ENCODE measurements around the gene ANGPTL1.

ANGPTL1 gene

GRCh38 chr1:178847396-178847849 lies 23.5 kb downstream of the ANGPTL1 start:
- Mint-ChIP-seq H3K9me3 (no peaks in the 10 kb centered on the region), H3K27ac (no peak overlapping the region), H3K27me3 (ENCODE audit: low read depth) (no peaks in the 10 kb centered on the region), H3K4me3 (no peak overlapping the region), H3K36me3 (ENCODE audit: low read depth) (no peaks in the 10 kb centered on the region), H3K4me1 (ENCODE audit: low read depth) (no peaks in the 10 kb centered on the region)
- DNase-seq (ENCODE audit: low spot score), result no peak

- DNase-seq (ENCODE audit: low spot score), result no peak
- Mint-ChIP-seq H3K9me3 (no peaks in the 10 kb centered on the region), H3K27me3 (ENCODE audit: low read depth) (no peaks in the 10 kb centered on the region), H3K4me1 (ENCODE audit: low read depth) (no peaks in the 10 kb centered on the region), H3K4me3 (no peak overlapping the region), H3K27ac (no peak overlapping the region), H3K36me3 (ENCODE audit: low read depth) (no peaks in the 10 kb centered on the region)
These were observed 24.6 kb downstream of the ANGPTL1 start for GRCh38 chr1:178846306-178846705.

- Mint-ChIP-seq H3K4me1 (ENCODE audit: low read depth) (no peaks in the 10 kb centered on the region), H3K36me3 (ENCODE audit: low read depth) (no peaks in the 10 kb centered on the region), H3K27me3 (ENCODE audit: low read depth) (no peaks in the 10 kb centered on the region), H3K27ac (no peak overlapping the region), H3K9me3 (no peaks in the 10 kb centered on the region), H3K4me3 (no peak overlapping the region)
- DNase-seq (ENCODE audit: low spot score), result no peak
These were observed 26.4 kb downstream of the ANGPTL1 start for GRCh38 chr1:178844436-178844835.

GRCh38 chr1:178825167-178825566 lies 45.7 kb downstream of the ANGPTL1 start:
- Mint-ChIP-seq H3K27ac (no peak overlapping the region), H3K36me3 (ENCODE audit: low read depth) (no peaks in the 10 kb centered on the region), H3K9me3 (no peaks in the 10 kb centered on the region), H3K4me3 (no peak overlapping the region), H3K4me1 (ENCODE audit: low read depth) (no peaks in the 10 kb centered on the region), H3K27me3 (ENCODE audit: low read depth) (no peaks in the 10 kb centered on the region)
- DNase-seq (ENCODE audit: low spot score), result no peak

DNA sequence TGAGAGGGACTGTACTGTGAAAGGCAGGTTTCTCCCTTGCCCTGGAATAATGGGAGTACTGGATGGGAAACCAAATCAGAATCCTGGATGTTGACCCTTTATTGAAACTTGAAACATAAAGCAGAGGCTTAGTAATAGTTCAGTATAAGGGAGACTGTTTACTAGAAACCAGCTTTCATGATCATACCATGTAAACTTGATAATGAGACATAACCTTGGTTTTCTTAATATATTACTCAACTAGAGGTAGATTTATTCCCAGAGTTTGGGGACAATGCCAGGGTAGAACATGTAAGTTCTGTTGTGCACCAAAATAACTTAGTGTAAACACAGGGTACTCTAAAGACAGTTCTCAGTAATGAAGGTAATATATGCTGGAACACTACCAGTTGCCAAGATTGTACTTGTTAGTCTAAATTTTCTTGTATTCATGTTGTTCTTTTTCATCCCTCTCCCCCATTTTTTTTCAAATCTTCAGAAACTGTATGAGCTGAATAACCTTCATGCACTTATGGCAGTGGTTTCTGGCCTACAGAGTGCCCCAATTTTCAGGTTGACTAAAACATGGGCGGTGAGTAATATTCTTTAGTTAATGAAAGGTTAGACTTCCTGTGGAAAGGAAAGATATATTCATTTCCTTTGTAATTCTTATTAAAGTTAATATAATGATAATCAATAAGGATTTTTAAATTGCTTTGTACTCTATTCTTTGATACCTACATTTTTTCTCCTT lies 49.6 kb downstream of the ANGPTL1 start:
- no peaks in the 10 kb centered on the region for H3K27me3 Mint-ChIP-seq (ENCODE audit: low read depth)
- no peak overlapping the region for H3K27ac Mint-ChIP-seq
- no peaks in the 10 kb centered on the region for H3K36me3 Mint-ChIP-seq (ENCODE audit: low read depth)

GRCh38 chr1:178819123-178819522 lies 51.8 kb downstream of the ANGPTL1 start:
- no peak for DNase-seq (ENCODE audit: low spot score)
- Mint-ChIP-seq H3K27ac (no peak overlapping the region), H3K9me3 (no peaks in the 10 kb centered on the region), H3K27me3 (ENCODE audit: low read depth) (no peaks in the 10 kb centered on the region), H3K4me1 (ENCODE audit: low read depth) (no peaks in the 10 kb centered on the region), H3K36me3 (ENCODE audit: low read depth) (no peaks in the 10 kb centered on the region), H3K4me3 (no peak overlapping the region)

More for the DNA sequence above, 49.6 kb downstream of the ANGPTL1 start:
- no peaks in the 10 kb centered on the region for H3K9me3 Mint-ChIP-seq
- no peak overlapping the region for H3K4me3 Mint-ChIP-seq
- H3K4me1 Mint-ChIP-seq (ENCODE audit: low read depth), result no peaks in the 10 kb centered on the region
- no peak for DNase-seq (ENCODE audit: low spot score)

- Mint-ChIP-seq H3K27ac (no peak overlapping the region), H3K36me3 (ENCODE audit: low read depth) (no peaks in the 10 kb centered on the region), H3K9me3 (no peaks in the 10 kb centered on the region), H3K27me3 (ENCODE audit: low read depth) (no peaks in the 10 kb centered on the region), H3K4me1 (ENCODE audit: low read depth) (no peaks in the 10 kb centered on the region), H3K4me3 (no peak overlapping the region)
- no peak for DNase-seq (ENCODE audit: low spot score)
These were observed 52.5 kb downstream of the ANGPTL1 start for GRCh38 chr1:178818416-178818815.

GRCh38 chr1:178810585-178810984 lies 60.3 kb downstream of the ANGPTL1 start:
- Mint-ChIP-seq H3K27ac (no peak overlapping the region), H3K27me3 (ENCODE audit: low read depth) (no peaks in the 10 kb centered on the region), H3K36me3 (ENCODE audit: low read depth) (no peaks in the 10 kb centered on the region), H3K4me1 (ENCODE audit: low read depth) (no peaks in the 10 kb centered on the region), H3K4me3 (no peak overlapping the region), H3K9me3 (no peaks in the 10 kb centered on the region)
- no peak for DNase-seq (ENCODE audit: low spot score)

- H3K9me3 Mint-ChIP-seq, result no peaks in the 10 kb centered on the region
- DNase-seq (ENCODE audit: low spot score), result no peak
- no peak overlapping the region for H3K27ac Mint-ChIP-seq
- H3K27me3 Mint-ChIP-seq (ENCODE audit: low read depth), result no peaks in the 10 kb centered on the region
- H3K36me3 Mint-ChIP-seq (ENCODE audit: low read depth), result no peaks in the 10 kb centered on the region
- H3K4me3 Mint-ChIP-seq, result no peak overlapping the region
- no peaks in the 10 kb centered on the region for H3K4me1 Mint-ChIP-seq (ENCODE audit: low read depth)
These were observed 62.3 kb downstream of the ANGPTL1 start for GRCh38 chr1:178808529-178808928.

DNA sequence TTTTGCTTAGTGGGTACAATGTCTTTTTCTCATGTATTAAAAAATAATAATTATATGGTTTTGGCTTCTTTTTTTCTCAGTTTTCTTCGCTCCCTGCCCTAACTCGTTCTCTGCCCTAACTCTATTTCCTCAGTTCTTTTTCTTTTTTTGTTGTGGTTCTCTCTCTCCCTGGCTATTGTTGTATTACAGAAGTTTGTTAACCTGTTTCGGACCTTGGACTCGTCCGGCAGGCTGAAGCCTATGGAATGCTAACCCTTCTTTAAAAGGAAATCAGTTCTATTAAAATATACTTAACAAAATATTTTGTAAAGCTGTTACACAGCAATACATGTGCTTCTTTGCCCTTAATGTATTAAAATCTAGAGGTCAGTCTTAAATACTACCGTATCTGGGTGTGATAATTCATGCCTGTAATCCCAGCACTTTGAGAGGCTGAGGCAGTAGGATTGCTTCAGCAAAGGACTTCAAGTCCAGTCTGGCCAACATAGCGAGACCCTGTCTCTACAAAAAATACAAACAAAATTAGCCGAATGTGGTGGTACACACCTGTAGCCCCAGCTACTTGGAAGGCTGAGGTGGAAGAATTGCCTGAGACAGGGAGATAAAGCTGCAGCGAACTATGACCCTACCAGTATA lies 64.1 kb downstream of the ANGPTL1 start:
- Mint-ChIP-seq H3K27me3 (ENCODE audit: low read depth) (no peaks in the 10 kb centered on the region), H3K9me3 (no peaks in the 10 kb centered on the region), H3K4me3 (no peak overlapping the region), H3K27ac (no peak overlapping the region), H3K4me1 (ENCODE audit: low read depth) (no peaks in the 10 kb centered on the region), H3K36me3 (ENCODE audit: low read depth) (no peaks in the 10 kb centered on the region)
- no peak for DNase-seq (ENCODE audit: low spot score)

DNA sequence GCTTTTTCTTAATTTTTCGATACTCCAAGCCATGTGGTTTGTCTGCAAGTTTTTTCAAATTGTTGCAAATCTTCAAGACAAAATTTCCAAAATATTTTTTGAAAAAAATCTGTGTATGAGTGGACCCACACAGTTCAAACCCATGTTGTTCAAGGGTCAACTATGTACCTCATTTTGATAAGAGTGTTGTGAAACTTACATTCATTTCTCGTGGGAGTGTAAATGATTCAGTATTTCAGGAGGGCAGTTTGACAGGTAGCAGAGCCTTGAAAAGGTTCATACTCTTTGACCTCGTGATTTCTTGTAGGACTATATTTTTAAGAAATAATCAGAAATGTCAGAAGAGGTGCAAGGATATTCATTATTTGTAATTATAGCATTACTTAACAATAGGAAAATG lies 68.0 kb downstream of the ANGPTL1 start:
- Mint-ChIP-seq H3K4me3 (no peak overlapping the region), H3K27me3 (ENCODE audit: low read depth) (no peaks in the 10 kb centered on the region), H3K9me3 (no peaks in the 10 kb centered on the region), H3K4me1 (ENCODE audit: low read depth) (no peaks in the 10 kb centered on the region), H3K36me3 (ENCODE audit: low read depth) (no peaks in the 10 kb centered on the region), H3K27ac (no peak overlapping the region)
- no peak for DNase-seq (ENCODE audit: low spot score)

Data from T-helper 2 cell treated with Interferon-gamma antibody and Interleukin-4, amounts not matched to agents 5 μg/mL and 100 μg/mL, for 36 hours (primary cell).